DMS 273 treated with DMSO at 0.1 percent for 48 hours (cell line): ENCODE data around the gene TRIM32.
"Not testable (repeated sequence)": the region's sequence is repeated elsewhere in the genome, so short reads cannot be mapped to it uniquely, and the experiment has no call there.

ENCODE experiments used
- DNase-seq: peaks from one replicate; lab custom pipeline; 2025; lab: John Stamatoyannopoulos, UW

TRIM32 gene

GRCh38 chr9:116674210-116674980 lies 12.7 kb upstream of the TRIM32 start:
- DNase-seq = no peak

GRCh38 chr9:116683535-116683934 lies 3.6 kb upstream of the TRIM32 start:
- DNase-seq = no peak

GRCh38 chr9:116685166-116685565 lies 1.9 kb upstream of the TRIM32 start:
- no peak for DNase-seq

DNA sequence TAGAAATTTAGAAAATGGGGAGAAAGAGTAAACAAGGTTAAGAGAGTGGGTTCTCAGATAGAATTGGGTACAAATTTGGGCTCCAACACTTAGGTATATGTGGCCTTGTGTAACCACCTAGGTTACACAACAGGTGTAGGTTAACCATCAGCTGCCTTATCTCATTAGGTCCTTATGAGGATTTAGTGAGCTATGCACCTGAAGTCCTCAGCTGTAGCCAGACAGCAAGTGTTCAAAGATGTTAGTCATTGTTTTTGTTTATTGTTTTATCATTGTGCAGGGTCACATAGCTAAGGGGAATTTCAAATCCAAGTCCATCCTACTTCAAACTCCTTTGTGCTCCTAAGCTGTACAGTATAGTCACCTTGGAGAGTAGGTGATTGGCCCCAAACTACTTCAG lies 970 bp upstream of the TRIM32 start:
- DNase-seq = no peak

DNA sequence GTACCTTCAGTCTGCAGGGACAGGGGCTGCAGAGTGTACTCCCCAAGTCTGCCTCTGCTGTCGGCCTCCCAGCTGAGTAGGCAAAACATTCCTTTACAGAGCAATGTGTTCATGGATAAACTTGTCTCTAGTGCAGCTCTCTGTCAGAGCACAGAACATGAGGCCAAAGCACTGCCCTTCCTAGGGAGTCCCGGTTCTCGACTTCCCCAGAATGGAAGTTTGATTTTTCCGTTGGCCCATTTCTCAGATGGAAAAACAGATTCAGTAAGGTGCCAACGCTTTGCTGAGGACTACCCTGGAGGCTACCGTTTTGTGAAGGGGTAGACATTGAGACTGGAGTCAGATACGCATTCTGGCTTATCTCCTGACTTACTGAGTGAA lies 422 bp upstream of the TRIM32 start:
- no peak for DNase-seq

DNA sequence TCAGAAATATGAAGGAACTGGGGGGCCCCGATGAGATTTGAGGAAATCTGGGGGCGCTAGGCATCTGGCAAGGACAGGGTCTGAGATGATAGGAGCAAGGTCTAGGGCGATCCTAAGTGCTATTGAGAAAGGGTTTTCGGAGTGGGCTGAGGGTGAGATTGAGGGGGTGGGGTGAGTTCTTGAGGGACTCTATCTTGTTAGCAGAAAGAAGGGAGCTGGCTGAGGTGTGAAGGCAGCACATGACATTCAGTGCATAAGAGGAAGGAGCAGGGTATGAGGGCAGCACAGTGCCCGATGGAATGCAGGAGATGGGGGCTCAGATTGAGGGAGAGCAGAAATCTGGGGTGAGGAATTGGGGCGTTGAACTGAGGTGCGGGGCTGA lies 640 bp downstream of the TRIM32 start:
- DNase-seq = no peak

DNA sequence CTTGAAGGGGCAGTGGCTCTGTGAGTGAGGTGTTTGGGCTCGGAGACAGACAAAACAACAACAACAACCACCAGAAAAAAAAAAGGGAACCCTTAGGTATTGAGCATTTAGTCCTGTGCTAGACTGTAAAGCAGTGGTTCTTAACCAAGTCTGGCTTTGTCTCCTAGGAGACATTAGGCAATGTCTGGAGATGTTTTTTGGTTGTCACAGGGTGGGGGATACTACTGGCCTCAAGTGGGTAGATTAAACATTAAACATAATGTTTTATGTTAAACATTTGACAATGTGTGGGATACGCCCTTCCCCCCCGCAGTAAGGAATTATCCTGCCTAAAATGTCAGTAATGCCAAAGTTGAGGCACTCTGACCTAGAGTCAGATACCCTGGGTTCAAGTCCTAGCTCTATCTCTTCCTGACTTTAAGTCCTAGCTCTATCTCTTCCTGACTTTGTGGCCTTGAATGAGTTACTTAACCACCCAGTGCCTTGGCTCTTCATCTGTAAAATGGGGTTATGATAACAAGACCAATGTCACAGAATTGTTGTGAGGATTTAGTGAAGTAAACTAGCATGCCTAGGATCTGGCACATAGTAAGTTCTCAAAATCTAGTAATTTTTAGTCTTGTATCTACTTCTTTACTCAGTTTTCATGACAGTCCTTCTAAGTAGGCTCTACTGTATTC lies 1.8 kb downstream of the TRIM32 start:
- no peak for DNase-seq

DNA sequence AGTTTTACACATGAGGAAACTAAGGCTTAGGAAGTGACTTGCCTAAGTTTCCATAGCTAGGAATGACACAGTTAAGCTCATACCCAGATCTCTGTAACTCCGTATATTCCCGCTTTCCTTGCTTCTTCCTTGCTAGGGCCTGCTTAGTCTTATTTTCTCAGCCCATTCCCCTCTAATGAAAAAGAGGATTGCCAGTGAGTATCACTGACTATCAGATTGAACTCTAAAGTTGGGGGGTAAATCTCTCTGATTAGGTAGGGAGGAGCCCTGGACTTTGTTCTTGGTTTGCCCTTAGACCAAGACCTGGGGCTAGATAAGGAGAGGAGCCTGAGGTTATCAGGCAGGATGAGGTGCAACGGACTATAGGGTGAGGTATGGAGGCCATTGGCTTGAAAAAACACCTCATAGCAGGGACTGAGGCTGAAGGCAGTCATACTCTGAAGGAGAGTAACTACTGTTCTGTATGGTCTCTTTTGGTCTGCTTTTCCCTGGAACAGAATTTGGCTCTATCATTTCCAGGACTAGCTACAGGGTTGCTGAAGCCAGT lies 2.5 kb downstream of the TRIM32 start:
- DNase-seq = no peak

DNA sequence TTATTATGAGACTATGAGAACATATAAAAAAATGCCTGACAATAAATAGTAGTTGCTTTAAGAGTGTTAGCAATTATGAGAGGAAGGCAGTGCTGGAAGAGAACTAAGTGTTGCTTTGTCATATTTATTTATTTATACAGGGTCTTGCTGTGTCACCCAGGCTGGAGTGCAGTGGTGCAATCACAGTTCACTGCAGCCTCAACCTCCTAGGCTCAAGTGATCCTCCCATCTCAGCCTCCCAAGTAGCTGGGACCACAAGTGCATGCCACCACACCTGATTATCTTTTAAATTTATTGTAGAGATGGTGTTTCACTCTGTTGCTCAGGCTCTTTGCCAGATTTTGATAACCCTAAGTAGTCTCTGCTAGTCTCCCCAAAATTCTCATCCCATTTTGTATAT lies 3.7 kb downstream of the TRIM32 start:
- DNase-seq = not testable (repeated sequence)

- DNase-seq = no peak
Observed at GRCh38 chr9:116691607-116692006, 4.5 kb downstream of the TRIM32 start.

GRCh38 chr9:116692616-116693015 lies 5.5 kb downstream of the TRIM32 start:
- DNase-seq = no peak

GRCh38 chr9:116693233-116693731 lies 6.2 kb downstream of the TRIM32 start:
- DNase-seq = no peak

DNA sequence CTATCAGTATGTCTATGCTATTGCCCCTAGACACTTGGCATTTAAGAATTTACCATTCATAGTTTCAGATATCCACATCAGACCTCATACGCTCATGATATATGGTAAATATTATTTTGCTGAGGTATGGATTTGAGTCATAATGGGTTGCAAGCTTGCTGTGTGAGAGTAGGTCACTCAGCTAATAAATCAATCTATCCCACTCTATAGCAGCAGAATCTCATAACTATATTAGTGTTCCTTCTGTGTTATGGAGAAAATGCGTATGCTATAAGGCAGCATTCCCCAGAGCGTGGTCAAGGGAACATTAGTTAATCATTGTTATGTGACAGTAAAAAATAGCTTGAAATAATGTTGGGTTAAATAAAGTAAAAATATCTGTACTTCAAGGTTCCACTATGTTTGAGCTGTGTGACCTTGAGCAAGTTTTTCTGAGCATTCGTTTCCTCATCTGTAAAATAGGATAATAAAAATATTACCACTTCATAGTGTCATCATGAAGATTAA lies 7.7 kb downstream of the TRIM32 start:
- DNase-seq = no peak

- no peak for DNase-seq
Observed at GRCh38 chr9:116695438-116695837, 8.3 kb downstream of the TRIM32 start.

DNA sequence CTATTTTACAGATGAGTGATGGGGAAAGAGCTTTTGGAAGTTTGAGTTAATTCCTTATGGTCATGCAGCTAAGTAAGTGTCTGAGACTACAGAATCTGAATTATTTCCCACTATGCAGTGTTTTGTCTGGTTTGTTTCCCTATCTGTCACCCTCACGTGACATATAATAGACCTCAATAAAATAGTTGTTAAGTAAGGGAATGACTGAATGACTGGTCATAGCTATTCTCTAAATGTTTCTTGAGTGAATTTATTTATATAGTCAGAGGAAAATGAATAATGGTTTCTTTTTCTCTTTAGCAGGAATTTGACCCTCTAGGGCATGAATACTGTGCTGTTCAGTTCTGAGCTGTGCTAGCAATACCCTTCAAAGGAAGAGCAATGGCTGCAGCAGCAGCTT lies 10.3 kb downstream of the TRIM32 start:
- DNase-seq = no peak

DNA sequence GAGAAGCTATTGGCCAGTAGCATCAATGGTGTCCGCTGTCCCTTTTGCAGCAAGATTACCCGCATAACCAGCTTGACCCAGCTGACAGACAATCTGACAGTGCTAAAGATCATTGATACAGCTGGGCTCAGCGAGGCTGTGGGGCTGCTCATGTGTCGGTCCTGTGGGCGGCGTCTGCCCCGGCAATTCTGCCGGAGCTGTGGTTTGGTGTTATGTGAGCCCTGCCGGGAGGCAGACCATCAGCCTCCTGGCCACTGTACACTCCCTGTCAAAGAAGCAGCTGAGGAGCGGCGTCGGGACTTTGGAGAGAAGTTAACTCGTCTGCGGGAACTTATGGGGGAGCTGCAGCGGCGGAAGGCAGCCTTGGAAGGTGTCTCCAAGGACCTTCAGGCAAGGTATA lies 10.8 kb downstream of the TRIM32 start:
- no peak for DNase-seq

GRCh38 chr9:116700279-116700678 lies 13.2 kb downstream of the TRIM32 start:
- no peak for DNase-seq

DNA sequence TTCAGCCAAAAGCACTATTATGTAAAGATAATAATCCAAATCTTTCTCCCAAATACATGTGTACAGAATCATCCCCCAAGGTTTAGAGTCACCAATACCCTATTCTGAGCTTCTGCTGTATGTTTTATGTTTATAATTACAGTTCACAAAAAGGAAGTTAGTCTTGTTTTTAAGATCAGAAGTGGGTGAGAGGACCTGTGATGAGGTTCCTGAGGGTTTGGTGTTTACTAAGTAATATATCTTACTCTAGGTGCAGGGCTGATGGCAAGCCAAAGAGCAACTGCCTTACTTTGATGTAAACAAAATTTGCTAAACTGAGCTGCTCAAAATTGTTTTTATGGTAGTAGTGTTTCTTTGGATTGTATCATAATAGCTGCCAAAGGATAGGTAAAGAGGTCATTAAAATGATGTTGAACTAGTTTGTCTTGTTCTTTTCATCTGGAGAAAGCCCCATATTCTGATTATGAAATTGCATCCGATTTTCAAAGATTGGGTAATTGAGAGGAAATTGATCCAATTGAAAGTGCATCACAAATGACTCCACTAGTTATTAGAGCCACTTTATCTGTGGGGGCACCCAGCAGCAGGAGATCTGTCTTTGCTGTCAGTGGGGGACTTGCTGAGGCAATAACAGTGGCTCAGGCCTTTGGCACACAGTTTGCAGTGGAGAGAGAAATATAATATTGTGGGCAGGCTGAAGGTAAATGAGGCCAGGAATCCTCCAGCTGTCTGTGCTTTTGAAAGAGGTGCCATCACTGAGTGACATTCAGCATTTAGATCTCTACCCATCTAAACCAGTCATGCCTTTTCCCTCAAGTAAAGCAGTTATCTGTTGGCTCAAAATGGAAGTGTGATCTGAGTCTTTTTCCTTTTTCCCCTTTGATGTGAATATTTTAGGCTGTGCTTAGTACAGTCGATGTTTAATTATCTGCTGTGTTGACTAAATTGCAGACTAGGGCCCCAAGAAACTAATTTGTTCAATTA lies 14.1 kb downstream of the TRIM32 start:
- DNase-seq = no peak

GRCh38 chr9:116701940-116702642 lies 15.0 kb downstream of the TRIM32 start:
- no peak for DNase-seq

- DNase-seq = no peak
Observed at GRCh38 chr9:116703634-116704033, 16.5 kb downstream of the TRIM32 start.

DNA sequence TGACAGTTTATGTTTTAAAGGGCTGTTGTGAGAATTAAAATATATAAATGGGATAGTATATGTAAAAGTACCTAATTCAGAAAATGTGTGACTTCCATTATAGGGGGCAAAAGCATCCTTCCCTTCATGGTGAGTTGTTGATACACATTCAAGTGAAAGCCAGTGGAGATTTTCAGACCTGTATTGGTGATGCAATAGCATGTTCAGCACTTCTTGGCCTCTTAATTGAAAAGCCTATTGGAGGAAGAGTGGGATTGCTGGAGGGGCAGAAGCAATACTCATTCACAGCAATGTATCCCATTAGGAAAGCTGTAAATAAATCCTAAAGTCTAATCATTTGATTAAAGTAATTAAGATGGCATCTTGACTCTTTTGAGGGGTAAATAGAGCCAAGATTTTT lies 17.4 kb downstream of the TRIM32 start:
- no peak for DNase-seq
